PC-9 (cell line): ENCODE results near the gene FUT4. TPM values are rescaled to one million over a fixed set of nuclear protein-coding genes. Genes with fewer than 3 reads are reported as not detected.

Source experiments
- Bru-seq: library from RNA; stranded (reverse); fragments of 400-500 nt; gene quantifications from one replicate; lab custom pipeline; 2021; lab: Mats Ljungman, UMichigan
- BruChase-seq, 2 experiments: library from RNA; stranded (reverse); fragments of 400-500 nt; gene quantifications; one replicate each; lab custom pipeline; 2021; lab: Mats Ljungman, UMichigan
- BruUV-seq: library from RNA; stranded (reverse); fragments of 400-500 nt; replicated peaks from 2 replicates; lab custom pipeline; 2021; lab: Mats Ljungman, UMichigan
- CTCF ChIA-PET: fragments of 300-600 bp; sonication (Branson Sonifier 250); formaldehyde crosslinking; loops from one replicate; lab custom pipeline; 2022; ENCODE audit warnings: antibody characterized with exemption; lab: Charles Lee
- POLR2A ChIA-PET: fragments of 300-600 bp; sonication (Branson Sonifier 250); formaldehyde crosslinking; loops from one replicate; lab custom pipeline; 2022; ENCODE audit warnings: antibody characterized with exemption; ENCODE audit not compliant: unreplicated experiment; lab: Charles Lee
- DNase-seq, 2 experiments: peaks; one replicate each; pipeline versions ENCODE4 v3.0.0 to v3.0.0-alpha.2; 2015 to 2022; ENCODE audit warnings: mixed read lengths in 1 of 2
- H2AFZ ChIP-seq: fragments of 200-600 bp; sonication (generic); 2 replicates; pipeline ENCODE4 v1.8.1; 2017; ENCODE audit warnings: antibody characterized with exemption
- H3F3A ChIP-seq: fragments of 200-600 bp; sonication (generic); 2 replicates; pipeline ENCODE4 v1.8.1; 2017; ENCODE audit warnings: antibody characterized with exemption, mild to moderate bottlenecking, low read depth; ENCODE audit not compliant: insufficient read depth
- H3K27ac ChIP-seq: fragments of 200-600 bp; sonication (generic); 2 replicates; pipeline ENCODE4 v1.6.1; 2016; ENCODE audit warnings: mixed run types
- H3K27me3 ChIP-seq: fragments of 200-600 bp; sonication (generic); 2 replicates; pipeline ENCODE4 v1.6.1; 2016; ENCODE audit warnings: low read depth, mixed run types; ENCODE audit not compliant: insufficient read depth
- H3K36me3 ChIP-seq: fragments of 200-600 bp; sonication (generic); 2 replicates; pipeline ENCODE4 v1.6.1; 2016; ENCODE audit warnings: low read depth, mixed run types
- H3K4me1 ChIP-seq: fragments of 200-600 bp; sonication (generic); replicated peaks from 2 replicates; pipeline ENCODE4 v1.6.1; 2016; ENCODE audit warnings: mixed run types; ENCODE audit not compliant: insufficient read depth
- H3K4me2 ChIP-seq: fragments of 200-600 bp; sonication (generic); 2 replicates; pipeline ENCODE4 v1.6.1; 2017; ENCODE audit warnings: mixed run types
- H3K4me3 ChIP-seq: fragments of 200-600 bp; sonication (generic); 2 replicates; pipeline ENCODE4 v1.6.1; 2016; ENCODE audit warnings: mixed run types
- H3K79me2 ChIP-seq: fragments of 200-600 bp; sonication (generic); 2 replicates; pipeline ENCODE4 v1.6.1; 2017; ENCODE audit warnings: low read depth, mixed run types
- H3K9me2 ChIP-seq: fragments of 200-600 bp; sonication (generic); 2 replicates; pipeline ENCODE4 v1.8.1; 2017; ENCODE audit warnings: mild to moderate bottlenecking; ENCODE audit not compliant: insufficient read depth
- H3K9me3 ChIP-seq: fragments of 200-600 bp; sonication (generic); 2 replicates; pipeline ENCODE4 v1.8.1; 2016; ENCODE audit warnings: low read depth; ENCODE audit not compliant: insufficient read depth
- H4K20me1 ChIP-seq: fragments of 200-600 bp; sonication (generic); 2 replicates; pipeline ENCODE4 v1.8.1; 2017; ENCODE audit not compliant: insufficient read depth
- EZH2 ChIP-seq: fragments of 200-600 bp; sonication (generic); IDR thresholded peaks from 2 replicates; pipeline ENCODE4 v1.8.0; 2017; ENCODE audit warnings: antibody characterized with exemption, low read depth
- intact Hi-C: fragments of 100-400 bp; cut with micrococcal nuclease; formaldehyde crosslinking; loops from one replicate; pipeline ENCODE4 v1.10.0; 2022; ENCODE audit not compliant: unreplicated experiment
- long read RNA-seq: library from polyadenylated mRNA; stranded (forward); transcript quantifications from one replicate; pipeline ENCODE4 v2.0.0, GENCODE V29; 2022
- total RNA-seq: library from RNA; stranded (reverse); gene quantifications from 2 replicates; pipeline ENCODE4 v1.2.3, GENCODE V29; 2021
- TF ChIP-seq, protein P1 (sequence below): fragments of 200-600 bp; sonication (generic); conservative IDR thresholded peaks from 2 replicates; pipeline ENCODE4 v1.6.1; 2017; ENCODE audit warnings: mixed run types, antibody characterized with exemption, mild to moderate bottlenecking, moderate library complexity

Gene FUT4
- 1.9 and 2.0 TPM in 2 replicates for total RNA-seq
- percentile 58 among the genes with signal in this experiment for Bru-seq, nascent RNA
- BruChase-seq, experiment 1, labeled RNA remaining after a 2-hour chase: percentile 66 among the genes with signal in this experiment
- percentile 55 among the genes with signal in this experiment for BruChase-seq, experiment 2, labeled RNA remaining after a 6-hour chase
- long read RNA-seq, full-length matches to known transcripts: 4 of 4 reads
- long read RNA-seq, partial matches to known transcripts: 0 of 4 reads
- long read RNA-seq, other reads (novel, unspliced or antisense): 0 of 4 reads

GRCh38 chr11:94543695-94544645, at the start of gene FUT4:
TSS of gene FUT4 (plus strand) at chr11:94543921. CDS start at chr11:94544134, 213 bp downstream.
- Histone ChIP-seq H3K4me2 (peak within 1 kb of the TSS; percentile 82), H3K36me3 (no peaks in the 10 kb centered on the region), H3F3A (peaks cover 18% of the 10 kb centered on the region), H3K9me2 (no peaks in the 10 kb centered on the region), H3K27me3 (no peaks in the 10 kb centered on the region), H3K4me3 (peak within 1 kb of the TSS; percentile 87), H4K20me1 (no peaks in the 10 kb centered on the region; the same call in 1 of the 2 replicates), H3K79me2 (peaks cover 33% of the 10 kb centered on the region), H3K4me1 (peaks cover 50% of the 10 kb centered on the region), H3K9me3 (no peaks in the 10 kb centered on the region), H3K27ac (peak within 1 kb of the TSS; percentile 85), H2AFZ (peak within 1 kb of the TSS; percentile 95)
- POLR2A ChIA-PET: interaction anchor here (0.6 to 0.7 kb wide), 5 partner anchors 9 to 1834 kb away, joined by 3 to 8 read pairs (median 4); no protein-coding TSS in a partner anchor
- CTCF ChIA-PET: no interaction called here
- DNase-seq: peak; percentile 90 to 95
- intact Hi-C loops: loop anchor here (1.0 to 5.0 kb wide), 2 partner anchors 44 to 193 kb away; no protein-coding TSS in a partner anchor
- BruUV-seq: no TSS peak
- TF ChIP-seq, protein P1, sequence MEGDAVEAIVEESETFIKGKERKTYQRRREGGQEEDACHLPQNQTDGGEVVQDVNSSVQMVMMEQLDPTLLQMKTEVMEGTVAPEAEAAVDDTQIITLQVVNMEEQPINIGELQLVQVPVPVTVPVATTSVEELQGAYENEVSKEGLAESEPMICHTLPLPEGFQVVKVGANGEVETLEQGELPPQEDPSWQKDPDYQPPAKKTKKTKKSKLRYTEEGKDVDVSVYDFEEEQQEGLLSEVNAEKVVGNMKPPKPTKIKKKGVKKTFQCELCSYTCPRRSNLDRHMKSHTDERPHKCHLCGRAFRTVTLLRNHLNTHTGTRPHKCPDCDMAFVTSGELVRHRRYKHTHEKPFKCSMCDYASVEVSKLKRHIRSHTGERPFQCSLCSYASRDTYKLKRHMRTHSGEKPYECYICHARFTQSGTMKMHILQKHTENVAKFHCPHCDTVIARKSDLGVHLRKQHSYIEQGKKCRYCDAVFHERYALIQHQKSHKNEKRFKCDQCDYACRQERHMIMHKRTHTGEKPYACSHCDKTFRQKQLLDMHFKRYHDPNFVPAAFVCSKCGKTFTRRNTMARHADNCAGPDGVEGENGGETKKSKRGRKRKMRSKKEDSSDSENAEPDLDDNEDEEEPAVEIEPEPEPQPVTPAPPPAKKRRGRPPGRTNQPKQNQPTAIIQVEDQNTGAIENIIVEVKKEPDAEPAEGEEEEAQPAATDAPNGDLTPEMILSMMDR: no peak
- no peak for TF ChIP-seq EZH2

DNA sequence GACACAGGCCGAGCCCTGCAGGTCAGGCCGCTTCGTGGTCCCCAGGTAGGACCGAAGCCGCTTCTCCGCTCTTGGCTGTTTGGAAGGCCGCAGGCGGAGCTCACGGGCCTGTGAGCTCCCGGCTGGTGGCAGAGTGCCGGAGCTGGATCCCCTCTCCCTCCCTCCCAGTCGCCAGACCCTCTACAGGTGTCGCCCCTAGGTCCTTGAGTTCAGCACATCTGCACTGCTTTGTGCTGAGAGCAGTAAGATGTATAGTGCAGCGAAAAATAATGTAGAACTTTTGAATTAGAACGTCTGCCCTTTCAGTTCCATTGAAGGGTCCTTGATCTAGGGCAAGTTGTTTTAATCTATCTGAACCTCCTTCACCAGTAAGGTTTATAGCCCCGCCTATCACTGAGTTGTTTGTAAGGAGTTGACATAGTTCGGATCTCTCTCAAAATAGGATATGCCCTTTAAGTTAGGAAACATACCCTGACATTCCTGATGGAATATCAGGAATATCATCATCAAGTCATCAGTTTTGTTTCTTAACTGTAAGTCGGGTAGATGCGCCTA, 49.5 kb upstream of the FUT4 start:
- TSS peak; percentile 71 for BruUV-seq
- Histone ChIP-seq H3K36me3 (peaks cover 14% of the 10 kb centered on the region; the same call in 1 of the 2 replicates), H3K9me2 (no peaks in the 10 kb centered on the region), H3K4me1 (peaks cover 23% of the 10 kb centered on the region), H3K27me3 (no peaks in the 10 kb centered on the region), H3K79me2 (peaks cover 46% of the 10 kb centered on the region), H4K20me1 (no peaks in the 10 kb centered on the region; the same call in 1 of the 2 replicates), H2AFZ (peak overlapping the region; percentile 99), H3K4me2 (peak overlapping the region; percentile 94), H3F3A (no peaks in the 10 kb centered on the region), H3K27ac (peak overlapping the region; percentile 73; the same call in 1 of the 2 replicates), H3K9me3 (no peaks in the 10 kb centered on the region), H3K4me3 (peak overlapping the region; percentile 87)
- TF ChIP-seq, protein P1: no peak
- no peak for TF ChIP-seq EZH2
- ChIA-PET CTCF (no interaction called here), POLR2A (no interaction called here)
- no peak for DNase-seq
- intact Hi-C loops: loop anchor here (5.0 to 10.0 kb wide), 2 partner anchors 169 to 367 kb away; partner anchors contain the start of gene PANX1

DNA sequence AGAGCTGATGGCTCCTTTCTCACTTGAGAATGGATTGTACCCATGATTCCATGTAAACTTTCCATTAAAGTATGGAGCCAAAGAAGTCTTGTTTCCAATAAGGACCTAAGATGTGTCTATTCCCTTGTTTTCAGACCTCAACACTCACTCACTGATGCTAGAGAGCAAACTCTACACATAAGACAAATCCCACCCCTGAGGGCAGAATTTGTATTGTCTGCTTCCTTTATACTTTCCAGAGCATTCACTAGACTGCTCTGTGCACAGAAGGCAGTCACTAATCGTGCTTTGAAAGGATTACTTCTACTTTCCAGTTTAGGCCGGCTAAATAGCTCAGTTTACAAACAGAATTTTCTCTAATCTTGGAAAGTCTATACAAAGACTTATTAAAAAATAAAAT, 43.5 kb upstream of the FUT4 start:
- POLR2A ChIA-PET: interaction anchor here (0.6 kb wide), 1 partner anchor 61 kb away, joined by 4 read pairs; no protein-coding TSS in a partner anchor
- Histone ChIP-seq H3F3A (peaks cover 4% of the 10 kb centered on the region; the same call in 1 of the 2 replicates), H3K4me3 (no peak overlapping the region), H3K9me2 (no peaks in the 10 kb centered on the region), H3K9me3 (no peaks in the 10 kb centered on the region), H3K4me1 (peaks cover 1% of the 10 kb centered on the region), H3K4me2 (no peak overlapping the region), H4K20me1 (no peaks in the 10 kb centered on the region; the same call in 1 of the 2 replicates), H3K27me3 (no peaks in the 10 kb centered on the region), H2AFZ (no peak overlapping the region), H3K27ac (no peak overlapping the region), H3K79me2 (peaks cover 8% of the 10 kb centered on the region), H3K36me3 (peaks cover 14% of the 10 kb centered on the region; the same call in 1 of the 2 replicates)
- CTCF ChIA-PET: no interaction called here
- no peak for DNase-seq
- BruUV-seq: no TSS peak
- intact Hi-C loops: loop anchor here (5.0 kb wide), 2 partner anchors 313 to 1268 kb away; no protein-coding TSS in a partner anchor
- TF ChIP-seq EZH2: no peak
- TF ChIP-seq, protein P1: no peak
